HG03135 (cell line): Measurements from ENCODE around the gene HERPUD2.
"Not testable (repeated sequence)": the region's sequence is repeated elsewhere in the genome, so short reads cannot be mapped to it uniquely, and the experiment has no call there.

Experiments used
- ATAC-seq: cut with Tn5 transposase; IDR thresholded peaks from one replicate; pipeline ENCODE4 v1.9.1; 2021; ENCODE audit warnings: mild to moderate bottlenecking, moderate library complexity; ENCODE audit not compliant: unreplicated experiment

Gene HERPUD2

DNA sequence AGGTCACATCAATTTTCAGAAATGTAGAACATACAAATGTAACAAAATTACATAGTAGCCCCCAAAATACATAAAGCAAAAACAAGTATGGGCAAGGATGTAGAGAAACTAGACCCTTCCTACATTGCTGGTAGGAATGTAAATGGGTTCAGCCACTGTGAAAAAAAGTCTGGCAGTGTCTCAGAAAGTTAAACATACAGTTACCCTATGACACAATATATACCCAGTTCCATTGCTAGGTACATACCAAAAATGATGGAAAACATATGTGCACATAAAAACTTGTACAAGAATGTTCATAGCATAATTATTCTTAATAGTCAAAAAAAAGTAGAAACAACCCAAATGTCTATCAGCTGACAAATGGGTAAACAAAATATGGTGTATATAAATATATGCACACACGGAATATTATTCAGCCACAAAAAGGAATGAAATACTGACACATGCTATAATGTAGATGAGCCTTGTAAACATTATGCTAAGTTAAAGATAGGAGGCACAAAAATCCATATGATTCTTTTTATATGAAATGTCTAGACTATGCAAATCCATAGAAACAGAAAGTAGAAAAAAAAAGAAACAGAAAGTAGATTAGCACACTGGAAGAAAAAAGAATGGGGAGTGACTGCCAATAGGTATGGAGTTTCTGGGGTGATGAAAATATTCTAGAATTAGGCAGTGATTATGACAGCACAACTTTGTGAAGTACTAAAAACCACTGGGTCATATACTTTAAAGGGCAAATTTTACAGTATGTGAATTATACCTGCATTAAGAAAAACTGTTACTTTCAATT is 13.5 kb downstream of the HERPUD2 start:
- peak; percentile 87 for ATAC-seq

DNA sequence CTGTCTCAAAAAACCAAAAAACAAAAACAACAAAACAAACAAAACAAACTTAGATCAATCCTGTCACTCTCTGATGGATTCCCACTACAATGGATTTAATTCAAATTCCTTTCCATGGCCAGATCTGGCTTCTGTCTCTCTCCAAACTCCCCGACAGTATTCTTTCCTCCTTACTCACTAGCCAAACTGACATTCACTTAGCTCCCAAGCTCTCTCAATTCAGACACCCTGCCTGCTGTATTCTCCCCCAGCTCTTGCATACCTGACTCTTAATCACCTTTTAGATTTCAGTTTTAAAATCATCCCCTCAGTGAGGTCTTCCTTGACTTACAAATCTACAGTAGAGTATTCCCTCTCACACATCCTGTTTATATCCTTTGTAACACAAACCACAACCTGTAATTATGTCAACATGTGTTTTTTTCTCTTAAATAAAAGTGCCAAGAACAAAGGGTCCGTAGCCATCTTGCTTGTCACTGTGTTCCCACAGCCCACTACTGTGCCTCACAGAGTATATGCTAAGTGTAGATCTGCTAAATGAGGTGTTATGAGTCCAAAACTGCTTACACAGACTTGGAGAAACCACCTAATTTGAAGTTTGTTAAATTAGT is 14.4 kb downstream of the HERPUD2 start:
- no peak for ATAC-seq

DNA sequence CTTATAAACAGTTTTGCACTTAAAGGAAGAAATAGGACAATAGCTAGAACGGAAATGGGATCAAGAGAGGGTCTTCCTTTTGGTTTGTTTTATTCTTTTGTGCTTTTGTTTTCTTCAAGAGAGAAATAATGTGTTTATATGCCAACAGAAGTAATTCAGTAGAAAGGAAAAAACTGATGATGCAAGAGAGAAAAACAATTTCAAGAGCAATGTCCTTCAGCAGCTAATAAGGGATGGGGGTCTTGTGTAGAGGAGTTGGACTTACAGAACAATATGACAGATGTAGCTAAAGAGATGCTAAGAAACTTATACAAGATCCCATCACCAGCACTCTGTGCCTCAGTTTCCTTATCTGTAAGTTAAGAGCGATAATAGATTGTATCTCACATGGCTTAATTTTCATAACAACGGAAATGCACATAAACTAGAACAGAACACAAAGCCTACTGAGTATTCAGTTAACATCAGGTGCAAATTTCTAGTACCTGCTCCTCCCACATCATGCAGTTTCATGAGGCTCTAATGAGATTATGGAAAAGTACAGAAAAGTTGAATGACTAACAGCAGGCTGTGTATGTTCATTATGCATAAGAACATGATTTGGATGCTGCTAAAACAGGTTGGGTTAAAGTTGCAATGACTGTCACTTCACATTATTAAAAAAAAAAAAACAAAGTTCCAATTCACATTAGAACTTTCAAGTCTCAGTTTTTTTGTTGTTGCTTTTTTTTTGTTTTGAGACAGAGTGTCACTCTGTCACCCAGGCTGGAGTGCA is 17.2 kb downstream of the HERPUD2 start:
- ATAC-seq = no peak

DNA sequence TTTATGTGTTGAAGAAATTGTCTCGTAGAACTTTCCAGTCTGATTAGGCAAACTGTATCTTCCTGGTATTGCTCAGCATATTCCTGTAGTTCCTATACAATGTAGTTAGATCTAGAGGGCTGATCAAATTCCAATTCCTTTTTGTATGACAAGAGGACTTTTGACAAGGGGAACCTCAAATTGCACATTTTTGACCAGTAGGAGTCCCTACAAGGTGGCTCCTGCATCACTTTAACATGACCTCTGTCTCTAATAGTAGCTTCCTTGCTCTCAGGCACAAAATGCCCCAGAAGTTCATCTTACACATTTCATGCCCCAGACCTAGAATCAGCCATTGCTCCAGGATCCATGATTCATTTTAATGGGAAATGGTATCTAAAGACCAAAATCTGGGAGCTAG is 18.7 kb downstream of the HERPUD2 start:
- no peak for ATAC-seq

GRCh38 chr7:35670856-35671569 is 23.9 kb downstream of the HERPUD2 start:
- no peak for ATAC-seq

DNA sequence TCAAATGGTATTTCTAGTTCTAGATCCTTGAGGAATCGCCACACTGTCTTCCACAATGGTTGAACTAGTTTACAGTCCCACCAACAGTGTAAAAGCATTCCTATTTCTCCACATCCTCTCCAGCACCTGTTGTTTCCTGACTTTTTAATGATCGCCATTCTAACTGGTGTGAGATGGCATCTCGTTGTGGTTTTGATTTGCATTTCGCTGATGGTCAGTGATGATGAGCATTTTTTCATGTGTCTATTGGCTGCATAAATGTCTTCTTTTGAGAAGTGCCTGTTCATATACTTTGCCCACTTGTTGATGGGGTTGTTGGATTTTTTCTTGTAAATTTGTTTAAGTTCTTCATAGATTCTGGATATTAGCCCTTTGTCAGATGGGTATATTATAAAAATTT is 34.5 kb downstream of the HERPUD2 start:
- ATAC-seq = not testable (repeated sequence)

DNA sequence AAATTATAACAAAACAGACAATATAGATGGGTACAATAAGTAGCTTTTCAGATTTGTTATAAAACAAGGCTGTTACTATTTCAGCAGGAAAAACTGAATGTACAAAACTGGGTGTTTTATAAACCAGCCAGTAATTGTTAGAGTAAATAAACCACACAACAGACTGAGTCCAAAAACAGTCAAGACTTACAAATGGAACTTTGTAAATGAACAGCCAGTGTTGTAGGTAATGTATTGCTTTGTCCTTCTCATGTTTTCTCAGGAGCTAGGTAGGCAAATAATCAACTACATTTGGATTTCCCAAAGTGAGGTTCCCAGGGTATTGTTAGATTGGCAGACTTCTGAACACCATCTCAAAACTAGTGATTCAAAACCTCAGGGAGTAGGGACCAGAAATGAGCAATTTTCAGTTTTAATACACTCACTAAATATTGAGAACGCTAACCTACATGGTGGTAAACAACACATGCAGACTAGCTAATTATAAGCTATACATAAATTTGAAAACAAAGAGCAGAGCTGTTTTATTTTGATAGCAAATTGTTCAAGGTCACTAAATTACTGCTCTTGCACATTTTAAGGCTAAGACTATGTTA is 36.2 kb downstream of the HERPUD2 start:
- ATAC-seq = no peak

- ATAC-seq = no peak
Observed at GRCh38 chr7:35657125-35657524, 37.8 kb downstream of the HERPUD2 start.

GRCh38 chr7:35654558-35654957 is 40.4 kb downstream of the HERPUD2 start:
- ATAC-seq = not testable (repeated sequence)

DNA sequence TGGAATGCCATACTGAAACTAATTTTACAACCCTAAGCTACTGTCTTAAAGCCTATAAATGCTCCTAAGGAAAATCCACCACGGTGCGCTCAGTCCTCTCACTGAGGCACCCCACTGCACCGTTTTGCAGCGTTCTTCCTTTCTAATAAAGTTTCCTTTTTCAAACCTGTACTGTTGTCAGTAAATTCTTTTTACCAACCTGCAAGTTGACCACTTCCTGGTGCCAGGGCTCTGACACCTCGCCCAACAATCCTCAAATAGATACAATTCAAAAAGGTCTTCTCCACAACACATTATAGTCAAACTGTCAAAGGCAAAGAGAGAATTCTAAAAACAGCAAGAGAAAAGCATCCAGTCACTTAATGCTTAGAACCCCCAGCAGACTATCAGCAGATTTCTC is 42.8 kb downstream of the HERPUD2 start:
- ATAC-seq = no peak

- ATAC-seq = no peak
Observed at GRCh38 chr7:35650751-35651150, 44.2 kb downstream of the HERPUD2 start.

DNA sequence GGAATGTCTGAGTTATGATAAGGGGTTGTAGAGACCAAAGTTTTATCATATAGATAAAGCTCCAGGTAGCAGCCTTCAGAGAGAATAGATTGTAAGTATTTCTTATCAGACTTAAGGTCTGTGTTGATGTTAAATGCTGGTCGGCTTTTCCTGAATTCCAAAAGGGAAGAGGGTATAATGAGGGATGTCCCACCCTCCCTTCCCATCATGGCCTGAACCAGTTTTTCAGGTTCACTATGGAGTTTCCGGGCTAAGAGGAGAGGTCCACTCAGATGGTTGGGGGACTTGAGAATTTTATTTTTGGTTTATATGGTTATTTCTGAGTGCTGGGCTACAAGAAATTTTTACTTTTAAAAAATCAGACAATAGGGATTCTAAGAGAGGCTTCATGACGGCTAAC is 45.2 kb downstream of the HERPUD2 start:
- no peak for ATAC-seq

- no peak for ATAC-seq
Observed at GRCh38 chr7:35648367-35648766, 46.6 kb downstream of the HERPUD2 start.

DNA sequence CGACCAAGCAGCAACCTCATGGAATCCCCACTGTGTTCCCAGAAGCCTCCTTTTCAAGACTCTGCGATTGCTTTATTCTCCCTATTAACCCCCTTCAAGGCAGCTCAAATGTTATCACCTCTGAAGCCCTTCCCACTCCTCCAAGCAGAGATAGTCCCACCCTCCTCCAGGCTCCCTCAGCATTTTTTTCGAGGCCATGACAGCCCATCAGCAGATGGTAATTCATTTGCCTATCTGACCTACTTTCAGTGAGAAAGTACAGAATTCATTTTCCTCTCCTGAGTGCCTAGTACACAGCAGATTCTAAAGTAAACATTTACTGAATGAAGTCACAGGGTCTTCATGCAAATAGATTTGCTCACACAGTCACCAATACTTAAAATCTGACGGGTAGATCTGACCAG is 47.8 kb downstream of the HERPUD2 start:
- ATAC-seq = no peak

DNA sequence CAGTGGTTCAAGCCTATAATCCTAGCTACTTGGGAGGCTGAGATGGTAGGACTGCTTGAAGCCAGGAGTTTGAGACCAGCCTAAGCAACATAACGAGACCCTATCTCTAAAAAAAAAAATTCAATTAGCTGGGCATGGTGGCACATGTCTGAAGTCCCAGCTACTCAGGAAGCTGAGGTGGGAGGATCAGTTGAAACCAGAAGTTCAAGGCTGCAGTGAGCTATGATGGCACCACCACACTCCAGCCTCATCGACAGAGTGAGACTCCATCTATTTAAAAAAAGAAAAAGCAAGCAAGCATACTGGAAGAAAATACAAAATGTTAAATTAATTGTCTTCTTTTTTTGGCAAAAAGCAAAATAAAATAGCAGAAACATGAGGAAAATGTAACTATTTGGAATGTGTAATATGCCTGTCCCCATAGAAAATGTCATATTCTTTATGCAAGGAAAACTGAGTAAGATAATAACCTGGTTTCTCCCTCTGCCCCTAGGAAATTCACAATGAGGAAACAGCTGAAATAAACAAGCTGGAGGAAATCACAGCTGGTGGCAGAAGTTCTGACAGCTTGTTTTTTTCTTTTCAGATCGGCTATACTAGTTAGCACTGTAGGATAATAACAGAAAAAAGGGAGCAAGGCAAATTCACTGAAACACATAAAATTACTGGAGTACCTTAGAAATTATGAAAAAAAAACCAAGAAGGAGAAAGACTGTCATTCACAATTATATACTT is 48.5 kb downstream of the HERPUD2 start:
- ATAC-seq = no peak

DNA sequence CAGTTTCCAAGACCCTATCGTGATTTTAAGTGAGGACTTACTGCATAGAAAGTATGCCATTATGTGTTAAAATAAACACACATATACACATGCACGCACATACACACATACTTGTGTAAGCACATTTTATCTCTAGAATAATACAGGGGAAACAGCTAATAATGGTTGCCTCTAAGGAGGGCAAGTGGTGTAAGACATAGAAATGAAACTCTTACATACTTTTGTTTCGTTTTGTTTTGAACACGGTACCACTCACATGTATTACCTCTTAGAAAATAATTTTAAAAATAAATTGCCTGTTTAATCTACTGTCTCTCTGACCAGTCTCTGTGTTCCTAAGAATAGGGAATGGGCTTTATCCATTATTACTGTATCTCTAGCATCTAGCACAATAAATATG is 49.2 kb downstream of the HERPUD2 start:
- no peak for ATAC-seq

- ATAC-seq = no peak
Observed at GRCh38 chr7:35630024-35630972, 64.6 kb downstream of the HERPUD2 start.

GRCh38 chr7:35624299-35625186 is 70.4 kb downstream of the HERPUD2 start:
- ATAC-seq = peak; percentile 85
